ENCODE results near the gene AK9. TPM values are rescaled to one million over a fixed set of nuclear protein-coding genes. Genes with fewer than 3 reads are reported as not detected.

The AK9 gene
- total and polyA plus RNA-seq, 11 donors: 6.6 to 17.0 (median 9.1) TPM

DNA sequence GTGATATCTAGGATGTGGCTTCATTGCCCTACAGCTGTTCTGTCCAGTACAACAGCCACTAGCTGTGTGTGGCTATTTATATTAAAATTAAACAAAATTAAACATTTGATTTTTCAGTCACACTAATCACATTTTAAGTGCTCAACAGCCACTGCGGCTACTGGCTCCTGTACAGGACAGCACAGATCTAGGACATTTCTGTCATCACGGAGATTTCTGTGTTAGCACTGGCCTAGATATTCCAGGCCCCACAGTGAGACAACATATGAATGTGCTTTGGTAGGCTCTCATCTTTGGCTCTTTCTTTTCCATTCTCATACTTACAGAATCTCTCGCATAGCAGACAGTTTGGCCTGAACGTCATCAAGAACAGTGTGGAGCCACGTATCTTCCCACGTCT is 159.6 kb downstream of the AK9 start:
- WGBS, 4 donors: 76 to 84% (median 81%) methylated on average over 6 of the region's 6 CpGs
- no peak for ATAC-seq

GRCh38 chr6:109527989-109528388 is 163.0 kb downstream of the AK9 start:
- WGBS, 4 donors: 81 to 90% (median 85%) methylated on average over 3 of the region's 3 CpGs
- intact Hi-C loops (cut with DNase I): loop anchor here (2.0 to 10.0 kb wide), 15 partner anchors 164 to 867 kb away; partner anchors contain the start of genes AK9 (in 4 of the 10) and FIG4 (in 4 of the 10)
- no peak overlapping the region for H3K4me3 ChIP-seq
- no peak for DNase-seq
- H3K27me3 ChIP-seq: no peaks in the 10 kb centered on the region
- no peak for ATAC-seq
- H3K4me1 ChIP-seq: no peaks in the 10 kb centered on the region
- H3K27ac ChIP-seq: no peak overlapping the region
- no peak for TF ChIP-seq CTCF (IDR thresholded peaks at IDR 0.05)
- no peak for TF ChIP-seq POLR2A (IDR thresholded peaks at IDR 0.05)
- peaks cover 0 to 14% (median 5%) of the 10 kb centered on the region in 12 donors for H3K9me3 ChIP-seq
- no peaks in the 10 kb centered on the region for H3K36me3 ChIP-seq

More for the DNA sequence above, 159.6 kb downstream of the AK9 start:
- H3K4me3 ChIP-seq: no peak overlapping the region
- TF ChIP-seq POLR2A (IDR thresholded peaks at IDR 0.05) (no peak), CTCF (IDR thresholded peaks at IDR 0.05) (no peak)
- H3K27ac ChIP-seq: no peak overlapping the region
- no peaks in the 10 kb centered on the region for H3K36me3 ChIP-seq
- no peak for DNase-seq
- H3K27me3 ChIP-seq: no peaks in the 10 kb centered on the region
- H3K9me3 ChIP-seq: peaks cover 0 to 3% (median 0%) of the 10 kb centered on the region in 12 donors
- intact Hi-C loops (cut with DNase I): no loop called here
- no peaks in the 10 kb centered on the region for H3K4me1 ChIP-seq

DNA sequence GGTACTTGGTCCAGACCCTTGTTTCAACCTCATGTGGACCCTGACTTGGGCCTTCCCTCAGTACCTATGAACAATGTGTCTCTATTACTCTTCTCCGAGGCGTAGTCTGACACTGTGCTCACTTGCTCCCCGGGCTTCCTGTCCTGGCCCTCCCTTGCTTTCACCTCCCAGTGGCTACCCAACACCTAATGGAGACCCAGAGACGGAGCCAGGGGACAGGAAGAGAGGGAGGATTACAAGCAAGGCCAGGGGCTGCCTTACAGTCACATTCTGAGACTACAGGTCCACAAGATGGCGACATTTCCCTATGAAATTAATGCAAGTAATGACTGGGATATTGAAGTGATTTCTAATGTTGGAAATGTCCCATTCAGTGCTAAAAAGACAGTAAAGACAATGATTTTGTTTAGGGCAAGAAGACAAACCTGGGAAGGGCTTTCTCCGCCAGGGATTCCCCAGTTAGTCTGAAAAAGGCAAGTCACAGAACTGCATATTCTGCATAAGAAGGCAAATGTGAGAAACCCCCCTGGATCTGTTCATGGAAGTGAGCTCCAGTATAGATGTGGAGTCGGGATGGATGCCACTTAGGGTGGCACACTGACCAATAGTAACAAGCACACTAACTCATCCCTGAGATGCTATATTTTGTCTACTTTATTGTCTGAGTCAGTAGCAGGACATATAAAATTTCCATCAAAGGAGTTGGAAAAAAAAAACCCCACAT is 163.9 kb downstream of the AK9 start:
- H3K27me3 ChIP-seq: no peaks in the 10 kb centered on the region
- DNase-seq: peak in 2 of 5 donors; percentile 30 to 39
- TF ChIP-seq CTCF (IDR thresholded peaks at IDR 0.05) (peak; percentile 32 to 68 (median 51)), POLR2A (IDR thresholded peaks at IDR 0.05) (no peak)
- intact Hi-C loops (cut with DNase I): loop anchor here (2.0 to 10.0 kb wide), 15 partner anchors 165 to 868 kb away; partner anchors contain the start of genes AK9 (in 4 of the 10) and FIG4 (in 4 of the 10)
- no peak overlapping the region for H3K4me3 ChIP-seq
- ATAC-seq: peak in 3 of 4 donors; percentile 56 to 64 (median 60)
- H3K4me1 ChIP-seq: no peaks in the 10 kb centered on the region
- WGBS, 4 donors: 53 to 62% (median 58%) methylated on average over 7 of the region's 7 CpGs
- peaks cover 0 to 14% (median 5%) of the 10 kb centered on the region in 12 donors for H3K9me3 ChIP-seq
- H3K36me3 ChIP-seq: no peaks in the 10 kb centered on the region
- H3K27ac ChIP-seq: no peak overlapping the region

GRCh38 chr6:109524129-109524528 is 166.9 kb downstream of the AK9 start:
- ATAC-seq (no peak), DNase-seq (no peak)
- Histone ChIP-seq H3K4me1 (no peaks in the 10 kb centered on the region), H3K27me3 (no peaks in the 10 kb centered on the region), H3K4me3 (no peak overlapping the region), H3K27ac (no peak overlapping the region), H3K36me3 (no peaks in the 10 kb centered on the region), H3K9me3 (peaks cover 0 to 14% (median 5%) of the 10 kb centered on the region in 12 donors)
- TF ChIP-seq CTCF (IDR thresholded peaks at IDR 0.05) (no peak), POLR2A (IDR thresholded peaks at IDR 0.05) (no peak)
- intact Hi-C loops (cut with DNase I): loop anchor here in 5 of 10 donors (10.0 kb wide), 5 partner anchors 171 to 871 kb away; partner anchors contain the start of genes AK9 (in 1 of the 5) and FIG4 (in 1 of the 5)
